HAP-1 (cell line): Measurements from ENCODE around the gene EMC6.

ENCODE experiments used
- DNase-seq, 2 experiments: peaks; one replicate each; pipeline ENCODE4 v3.0.0-alpha.2; 2016 to 2020; ENCODE audit warnings: low spot score in 2 of 2
- H3K27me3 ChIP-seq: fragments of 250-450 bp; sonication (Bioruptor Pico); 2 replicates; pipeline ENCODE4 v1.5.1; 2020; ENCODE audit warnings: low read depth, mild to moderate bottlenecking, moderate library complexity
- H3K36me3 ChIP-seq: fragments of 250-450 bp; sonication (Bioruptor Pico); replicated peaks from 2 replicates; pipeline ENCODE4 v1.5.1; 2020; ENCODE audit warnings: mild to moderate bottlenecking
- H3K4me1 ChIP-seq: fragments of 250-450 bp; sonication (Bioruptor Pico); 2 replicates; pipeline ENCODE4 v1.5.1; 2020; ENCODE audit warnings: mild to moderate bottlenecking
- H3K4me3 ChIP-seq: fragments of 250-450 bp; sonication (Bioruptor Pico); 2 replicates; pipeline ENCODE4 v1.5.1; 2020; ENCODE audit warnings: mild to moderate bottlenecking, moderate library complexity
- H3K9me3 ChIP-seq: fragments of 250-450 bp; sonication (Bioruptor Pico); 2 replicates; pipeline ENCODE4 v1.5.1; 2020; ENCODE audit warnings: mild to moderate bottlenecking, moderate library complexity
- in situ Hi-C: fragments of 300-500 bp; cut with MboI; formaldehyde crosslinking; loops from 3 replicates; pipeline ENCODE4 v1.14.3; 2020; ENCODE audit warnings: low sequenced_read_pairs, inconsistent platforms, mixed read lengths

EMC6 gene

GRCh38 chr17:3668279-3669084 lies at the start of gene EMC6, which contains the start of gene TAX1BP3:
Gene EMC6, plus strand, starts transcription at chr17:3668812. Its CDS starts 335 bp downstream, at chr17:3669147.
Gene TAX1BP3, minus strand, starts transcription at chr17:3668578. Its CDS starts 52 bp downstream, at chr17:3668526.
- Histone ChIP-seq H3K36me3 (peaks cover 11% of the 10 kb centered on the region), H3K4me3 (peak within 1 kb of the TSS; percentile 100), H3K9me3 (no peaks in the 10 kb centered on the region), H3K4me1 (peaks cover 7% of the 10 kb centered on the region; the same call in 1 of the 2 replicates), H3K27me3 (no peaks in the 10 kb centered on the region)
- in situ Hi-C loops, result no loop called here
- DNase-seq, result peak; percentile 92 to 98

GRCh38 chr17:3621146-3621720 lies 47.4 kb upstream of the EMC6 start:
- H3K27me3 ChIP-seq, result no peaks in the 10 kb centered on the region
- peaks cover 62% of the 10 kb centered on the region for H3K36me3 ChIP-seq
- in situ Hi-C loops, result no loop called here
- no peak for DNase-seq
- no peaks in the 10 kb centered on the region for H3K4me1 ChIP-seq
- no peak overlapping the region for H3K4me3 ChIP-seq
- no peaks in the 10 kb centered on the region for H3K9me3 ChIP-seq

- H3K4me1 ChIP-seq, result no peaks in the 10 kb centered on the region
- H3K36me3 ChIP-seq, result peaks cover 63% of the 10 kb centered on the region
- H3K4me3 ChIP-seq, result no peak overlapping the region
- no peaks in the 10 kb centered on the region for H3K9me3 ChIP-seq
- no peaks in the 10 kb centered on the region for H3K27me3 ChIP-seq
- no peak for DNase-seq
- in situ Hi-C loops, result no loop called here
Measured at GRCh38 chr17:3622977-3623594, 45.5 kb upstream of the EMC6 start.

GRCh38 chr17:3626831-3627768 lies 41.5 kb upstream of the EMC6 start:
- Histone ChIP-seq H3K27me3 (no peaks in the 10 kb centered on the region), H3K36me3 (peaks cover 60% of the 10 kb centered on the region), H3K4me3 (no peak overlapping the region), H3K9me3 (no peaks in the 10 kb centered on the region), H3K4me1 (no peaks in the 10 kb centered on the region)
- no peak for DNase-seq
- in situ Hi-C loops, result no loop called here

- in situ Hi-C loops, result no loop called here
- H3K4me1 ChIP-seq, result no peaks in the 10 kb centered on the region
- DNase-seq, result no peak
- no peaks in the 10 kb centered on the region for H3K27me3 ChIP-seq
- H3K36me3 ChIP-seq, result peaks cover 60% of the 10 kb centered on the region
- H3K4me3 ChIP-seq, result no peak overlapping the region
- H3K9me3 ChIP-seq, result no peaks in the 10 kb centered on the region
Measured at GRCh38 chr17:3627769-3628167, 40.8 kb upstream of the EMC6 start.

GRCh38 chr17:3630781-3631180 lies 37.8 kb upstream of the EMC6 start:
- no peak for DNase-seq
- Histone ChIP-seq H3K4me1 (peaks cover 4% of the 10 kb centered on the region), H3K9me3 (no peaks in the 10 kb centered on the region; the same call in 1 of the 2 replicates), H3K4me3 (no peak overlapping the region), H3K27me3 (no peaks in the 10 kb centered on the region), H3K36me3 (peaks cover 41% of the 10 kb centered on the region)
- in situ Hi-C loops, result no loop called here

- H3K9me3 ChIP-seq, result no peaks in the 10 kb centered on the region; the same call in 1 of the 2 replicates
- in situ Hi-C loops, result no loop called here
- peaks cover 36% of the 10 kb centered on the region for H3K36me3 ChIP-seq
- H3K4me3 ChIP-seq, result no peak overlapping the region
- no peaks in the 10 kb centered on the region for H3K27me3 ChIP-seq
- no peak for DNase-seq
- peaks cover 4% of the 10 kb centered on the region for H3K4me1 ChIP-seq
Measured at GRCh38 chr17:3632287-3632686, 36.3 kb upstream of the EMC6 start.

GRCh38 chr17:3635474-3636153 lies 33.0 kb upstream of the EMC6 start:
- Histone ChIP-seq H3K9me3 (no peaks in the 10 kb centered on the region; the same call in 1 of the 2 replicates), H3K4me3 (peak overlapping the region; percentile 98), H3K36me3 (peaks cover 10% of the 10 kb centered on the region), H3K27me3 (no peaks in the 10 kb centered on the region), H3K4me1 (peaks cover 4% of the 10 kb centered on the region)
- in situ Hi-C loops, result no loop called here
- DNase-seq, result peak in 1 of 2 experiments; percentile 30

GRCh38 chr17:3636154-3636907 lies 32.3 kb upstream of the EMC6 start, which contains the start of the genes CTNS and SHPK:
Gene CTNS, plus strand, starts transcription at chr17:3636760. Its CDS starts 3,447 bp downstream, at chr17:3640207.
Gene SHPK, minus strand, starts transcription at chr17:3636250. Its CDS starts 31 bp downstream, at chr17:3636219.
- in situ Hi-C loops, result no loop called here
- H3K4me1 ChIP-seq, result peaks cover 4% of the 10 kb centered on the region

GRCh38 chr17:3636908-3637373 lies 31.7 kb upstream of the EMC6 start:
- Histone ChIP-seq H3K9me3 (no peaks in the 10 kb centered on the region; the same call in 1 of the 2 replicates), H3K4me1 (peaks cover 4% of the 10 kb centered on the region), H3K4me3 (peak overlapping the region; percentile 98), H3K36me3 (peaks cover 11% of the 10 kb centered on the region), H3K27me3 (no peaks in the 10 kb centered on the region)
- DNase-seq, result no peak
- in situ Hi-C loops, result no loop called here

More at GRCh38 chr17:3636154-3636907, 32.3 kb upstream of the EMC6 start, which contains the start of the genes CTNS and SHPK:
- H3K9me3 ChIP-seq, result no peaks in the 10 kb centered on the region; the same call in 1 of the 2 replicates
- H3K27me3 ChIP-seq, result no peaks in the 10 kb centered on the region
- DNase-seq, result peak; percentile 93 to 97
- peaks cover 11% of the 10 kb centered on the region for H3K36me3 ChIP-seq
- H3K4me3 ChIP-seq, result peak within 1 kb of the TSS; percentile 98

- H3K36me3 ChIP-seq, result peaks cover 3% of the 10 kb centered on the region; the same call in 1 of the 2 replicates
- H3K4me3 ChIP-seq, result no peak overlapping the region
- no peak for DNase-seq
- no peaks in the 10 kb centered on the region; the same call in 1 of the 2 replicates for H3K9me3 ChIP-seq
- H3K27me3 ChIP-seq, result no peaks in the 10 kb centered on the region
- no peaks in the 10 kb centered on the region; the same call in 1 of the 2 replicates for H3K4me1 ChIP-seq
- in situ Hi-C loops, result no loop called here
Measured at GRCh38 chr17:3639981-3640596, 28.5 kb upstream of the EMC6 start.
